ENCODE results near the gene NPIPB12.
"Not testable (repeated sequence)": the region's sequence is repeated elsewhere in the genome, so short reads cannot be mapped to it uniquely, and the experiment has no call there.

Gene NPIPB12

DNA sequence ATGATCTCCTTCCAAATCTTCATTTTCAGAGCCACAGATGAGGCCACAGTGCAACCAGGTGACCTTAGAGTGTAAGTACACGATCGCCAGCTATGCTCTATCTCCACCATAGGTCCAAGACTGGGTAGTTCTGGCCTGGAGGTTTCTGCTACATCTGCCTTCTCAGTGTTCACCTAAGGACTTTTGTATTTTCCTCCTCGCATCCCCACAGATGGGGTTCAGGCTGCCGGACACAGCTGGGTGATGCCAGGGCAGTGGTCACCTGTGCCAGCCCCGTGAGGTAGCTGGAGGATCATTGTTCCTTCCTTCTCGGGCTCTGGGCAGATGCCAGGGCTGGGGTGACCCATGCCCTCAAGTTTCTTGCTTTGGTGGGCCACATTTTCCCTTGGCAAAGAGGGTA lies at the start of gene NPIPB12:
NPIPB12 (minus strand) TSS at position 101 of the 400 bp plus-strand sequence.
- not testable (repeated sequence) for DNase-seq

DNA sequence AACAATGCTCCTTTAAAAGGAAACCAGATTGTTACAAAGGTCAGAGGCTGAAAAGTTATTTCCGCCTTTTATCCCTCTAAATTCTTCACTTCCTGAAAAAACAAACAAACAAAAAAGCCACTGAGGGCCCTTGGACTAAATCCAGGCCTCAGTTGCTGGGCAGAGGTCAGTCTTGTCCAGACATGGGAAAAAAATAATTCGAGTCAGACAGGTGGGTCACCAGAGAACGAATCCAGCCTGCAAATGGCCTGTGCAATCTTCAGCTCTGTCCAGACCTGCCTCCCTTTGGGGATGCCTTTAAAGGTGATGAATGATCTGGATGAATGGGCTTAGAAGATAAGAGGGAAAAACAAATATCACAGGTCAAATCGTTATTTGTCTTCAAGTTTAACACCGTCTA lies 15.3 kb upstream of the NPIPB12 start:
- DNase-seq: not testable (repeated sequence)

DNA sequence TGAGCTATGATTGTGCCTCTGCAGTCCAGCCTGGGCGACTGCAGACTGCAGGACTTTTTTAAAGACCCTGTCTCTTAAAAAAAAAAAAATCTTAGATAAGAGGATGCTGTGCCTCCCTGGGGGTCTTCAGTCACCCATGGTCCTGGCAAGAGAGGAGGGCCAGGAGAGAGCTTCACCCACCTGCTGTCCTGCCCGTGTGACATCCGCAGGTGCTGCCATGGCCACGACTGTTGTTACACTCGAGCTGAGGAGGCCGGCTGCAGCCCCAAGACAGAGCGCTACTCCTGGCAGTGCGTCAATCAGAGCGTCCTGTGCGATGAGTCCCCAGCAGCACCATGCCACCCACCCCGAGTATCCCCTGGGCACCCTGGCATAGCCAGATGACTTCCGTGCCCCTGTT lies 23.9 kb downstream of the NPIPB12 start:
- not testable (repeated sequence) for DNase-seq

DNA sequence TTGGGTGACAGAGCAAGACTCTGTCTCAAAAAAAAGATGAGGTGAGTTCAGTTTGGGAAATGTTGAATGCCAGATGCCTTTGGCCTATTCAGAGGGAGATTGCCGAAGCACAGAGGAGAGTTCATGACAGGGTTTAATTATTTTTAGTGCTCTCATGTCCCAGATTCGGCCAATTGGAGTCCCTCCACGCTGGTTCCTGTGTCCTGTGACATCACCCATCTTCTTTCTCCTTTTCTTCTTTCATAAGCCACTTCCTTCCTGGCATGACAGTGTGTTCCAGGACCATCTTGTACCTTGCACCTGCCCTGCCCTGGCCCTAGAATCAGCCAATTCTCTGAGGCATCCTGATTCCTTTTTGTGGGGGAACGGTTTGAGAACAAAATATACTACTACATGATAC lies 34.1 kb downstream of the NPIPB12 start:
- DNase-seq: not testable (repeated sequence)

DNA sequence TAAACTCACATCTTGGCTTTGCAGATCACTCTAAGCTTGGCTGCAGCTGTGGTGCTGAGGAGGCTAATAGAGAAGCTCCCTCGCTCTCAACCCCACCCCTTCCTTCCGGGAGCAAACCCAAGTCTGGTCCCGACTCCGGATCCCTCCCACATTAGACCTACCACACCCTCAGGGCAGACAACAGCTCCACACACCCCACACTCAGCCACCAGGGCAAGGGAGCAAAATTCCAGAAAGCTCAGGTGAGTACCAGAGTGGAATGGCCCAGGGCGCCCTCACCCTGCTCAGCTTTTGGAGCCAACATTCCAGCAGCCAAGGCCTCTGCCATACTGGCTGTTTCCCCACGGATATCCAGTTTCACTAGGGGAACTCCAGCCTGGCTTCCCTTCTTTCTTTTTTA lies 36.5 kb downstream of the NPIPB12 start:
- DNase-seq: not testable (repeated sequence)

DNA sequence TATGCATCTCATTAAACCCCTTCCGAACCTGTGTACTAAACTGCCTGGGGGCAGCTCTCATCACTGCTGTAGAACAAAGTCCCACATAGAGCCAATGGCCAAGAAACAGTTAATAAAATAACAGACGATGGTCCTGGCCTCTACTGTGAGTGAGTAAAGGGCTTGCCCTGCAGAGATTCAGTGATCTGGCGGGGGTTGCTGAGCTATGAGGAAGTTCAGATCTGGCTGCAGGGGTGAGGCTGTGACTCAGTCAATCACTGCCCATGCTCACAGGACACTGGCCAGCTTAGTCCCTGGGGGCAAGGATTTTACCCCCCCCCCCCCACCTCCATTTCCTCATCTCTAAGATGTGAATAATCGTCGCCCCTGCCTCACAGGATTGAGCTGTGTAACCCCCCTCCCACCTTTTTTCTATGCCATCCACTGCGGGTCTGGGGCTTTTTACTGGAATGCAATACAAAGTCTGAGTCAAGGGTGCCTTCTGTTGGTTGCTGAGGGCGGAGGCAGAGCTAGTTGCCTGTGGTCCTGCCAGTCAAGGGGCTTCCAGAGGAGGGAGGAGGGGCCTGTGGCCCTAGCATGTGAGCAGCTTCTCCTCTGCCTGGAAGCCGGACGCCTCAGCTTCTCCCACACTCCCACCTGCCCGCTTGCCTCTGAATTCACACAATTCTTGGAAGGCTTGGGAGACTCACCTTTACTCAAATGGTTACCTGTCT lies 38.4 kb downstream of the NPIPB12 start:
- not testable (repeated sequence) for DNase-seq

DNA sequence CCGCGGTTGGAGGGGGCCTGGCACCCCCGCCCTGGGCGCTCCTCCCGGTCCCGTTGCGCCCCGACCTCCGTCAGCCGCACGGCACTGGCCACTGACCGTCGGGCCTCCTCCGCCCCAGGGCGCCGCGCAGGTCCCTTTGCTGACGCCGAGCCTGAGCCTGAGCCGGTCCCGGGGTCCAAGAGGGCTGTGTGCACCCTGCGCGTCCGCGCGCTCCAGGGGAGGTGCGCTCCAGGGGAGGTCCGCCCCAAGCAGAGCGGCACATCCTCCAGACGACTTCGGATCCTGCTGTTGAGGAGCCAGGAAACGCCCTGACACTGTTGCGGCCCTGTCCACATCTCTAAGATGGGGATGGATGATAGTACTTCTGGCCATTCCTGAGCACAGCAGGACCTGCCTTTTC lies 39.3 kb downstream of the NPIPB12 start:
- DNase-seq: not testable (repeated sequence)

DNA sequence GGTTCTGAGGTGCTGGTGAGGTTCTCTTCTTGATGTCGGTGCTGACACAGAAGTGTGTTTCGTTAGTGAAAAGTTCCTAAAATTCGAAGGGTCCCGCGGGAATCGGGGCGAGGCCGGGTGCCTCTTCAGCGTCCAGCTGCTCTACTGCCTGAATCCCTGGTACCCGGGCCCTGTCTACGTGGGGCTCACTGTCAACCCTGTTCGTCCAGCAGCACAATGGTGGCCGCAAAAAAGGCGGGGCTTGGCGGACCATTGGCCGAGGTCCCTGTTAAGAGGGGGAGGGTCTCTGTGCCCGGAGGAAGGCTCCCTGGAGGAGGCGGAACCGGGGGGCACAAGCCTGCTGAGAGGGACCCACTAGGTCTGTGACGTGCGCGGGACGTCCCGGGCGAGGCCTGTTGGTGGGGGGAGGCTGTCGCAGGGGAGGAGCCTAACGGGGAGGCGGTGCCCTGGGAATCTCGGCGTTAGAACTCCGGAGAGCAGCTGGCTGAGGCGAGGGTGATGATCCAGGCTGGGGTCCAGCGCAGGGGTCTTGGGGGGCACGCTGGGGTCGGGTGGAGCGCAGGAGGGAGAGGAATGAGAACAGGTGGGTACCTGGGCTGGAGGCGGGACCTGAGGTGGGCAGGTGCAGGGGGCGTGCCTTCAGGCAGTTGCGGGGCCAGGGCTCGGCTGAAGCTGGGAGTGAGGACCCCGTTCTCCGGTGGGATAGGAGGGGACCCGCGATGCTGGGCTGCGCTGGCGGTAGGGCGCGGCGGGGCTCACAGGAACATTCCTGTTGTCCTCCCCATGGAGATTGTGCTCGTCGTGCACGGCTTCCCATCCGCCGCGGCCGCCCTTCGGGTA lies 40.0 kb downstream of the NPIPB12 start:
- DNase-seq: not testable (repeated sequence)

DNA sequence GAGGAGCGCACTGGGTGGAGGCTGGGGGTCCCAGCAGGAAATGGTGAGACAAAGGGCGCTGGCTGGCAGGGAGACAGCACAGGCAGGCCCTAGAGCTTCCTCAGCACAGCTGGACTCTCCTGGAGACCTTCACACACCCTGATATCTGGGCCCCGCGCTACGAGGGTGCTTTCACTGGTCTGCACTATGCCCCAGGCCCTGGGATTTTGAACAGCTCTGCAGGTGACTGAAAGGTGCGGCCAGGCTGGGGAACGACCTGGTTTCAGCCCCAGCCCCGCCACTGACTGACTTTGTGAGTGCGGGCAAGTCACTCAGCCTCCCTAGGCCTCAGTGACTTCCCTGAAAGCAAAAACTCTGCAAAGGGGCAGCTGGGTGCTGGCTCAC lies 45.6 kb downstream of the NPIPB12 start:
- not testable (repeated sequence) for DNase-seq

DNA sequence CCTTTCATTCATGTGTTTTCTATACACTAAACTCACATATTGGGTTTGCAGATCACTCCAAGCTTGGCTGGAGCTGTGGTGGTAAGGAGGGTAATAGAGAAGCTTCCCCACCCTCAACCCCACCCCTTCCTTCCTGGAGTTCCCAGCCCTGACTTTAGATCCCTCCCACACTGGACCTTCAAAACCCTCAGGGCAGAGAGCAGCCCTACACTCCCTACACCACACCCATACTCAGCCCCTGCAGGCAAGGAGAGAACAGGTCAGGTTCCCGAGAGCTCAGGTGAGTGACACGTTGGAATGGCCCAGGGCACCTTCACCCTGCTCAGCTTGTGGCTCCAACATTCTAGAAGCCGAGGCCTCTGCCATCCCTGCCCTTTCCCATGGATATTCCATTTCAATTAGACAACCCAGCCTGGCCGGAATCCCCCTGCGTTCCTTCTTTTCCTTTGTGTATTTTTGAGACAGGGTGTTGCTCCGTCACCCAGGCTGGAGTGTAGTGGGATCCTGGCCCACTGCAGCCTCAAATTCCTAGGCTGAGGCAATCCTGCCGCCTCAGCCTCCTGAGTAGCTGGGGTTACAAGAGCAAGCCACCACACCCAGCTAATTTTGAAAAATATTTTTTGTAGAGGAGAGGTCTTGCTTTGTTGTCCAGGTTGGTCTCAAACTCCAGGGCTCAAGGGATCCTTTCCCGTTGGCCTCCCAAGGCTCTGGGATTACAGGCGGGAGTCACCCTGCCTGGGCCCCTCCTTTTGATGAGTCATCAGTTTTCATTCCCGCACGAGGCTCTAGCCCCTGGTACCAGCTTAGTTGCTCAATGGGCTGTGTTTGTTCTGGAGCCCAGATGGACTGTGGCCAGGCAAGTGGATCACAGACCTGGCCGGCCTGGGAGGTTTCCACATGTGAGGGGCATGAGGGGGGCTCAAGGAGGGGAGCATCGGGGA lies 46.2 kb downstream of the NPIPB12 start, which contains the start of gene SULT1A4:
SULT1A4 (plus strand) TSS at position 208 of the 941 bp plus-strand sequence. CDS start 1,473 bp downstream, outside the sequence.
- not testable (repeated sequence) for DNase-seq

DNA sequence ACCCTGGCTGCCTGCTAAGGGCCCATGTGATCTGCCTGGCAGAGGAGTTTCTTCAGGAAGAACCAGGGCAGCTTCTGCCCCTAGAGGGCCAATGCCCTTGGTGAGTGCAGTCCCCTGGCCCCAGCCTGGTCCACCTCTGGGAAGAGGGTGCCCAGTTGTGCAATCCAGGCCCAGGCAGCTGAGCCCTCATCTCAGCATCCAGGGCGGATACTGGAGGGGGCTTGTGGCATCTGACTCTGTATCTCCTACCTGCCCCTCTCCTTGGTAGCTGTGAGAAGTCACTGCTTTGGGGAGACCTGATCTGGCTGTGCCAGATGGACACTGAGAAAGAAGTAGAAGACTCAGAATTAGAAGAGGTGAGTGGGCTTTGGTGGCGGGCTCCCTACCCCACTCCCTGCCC lies 48.5 kb downstream of the NPIPB12 start:
- not testable (repeated sequence) for DNase-seq

DNA sequence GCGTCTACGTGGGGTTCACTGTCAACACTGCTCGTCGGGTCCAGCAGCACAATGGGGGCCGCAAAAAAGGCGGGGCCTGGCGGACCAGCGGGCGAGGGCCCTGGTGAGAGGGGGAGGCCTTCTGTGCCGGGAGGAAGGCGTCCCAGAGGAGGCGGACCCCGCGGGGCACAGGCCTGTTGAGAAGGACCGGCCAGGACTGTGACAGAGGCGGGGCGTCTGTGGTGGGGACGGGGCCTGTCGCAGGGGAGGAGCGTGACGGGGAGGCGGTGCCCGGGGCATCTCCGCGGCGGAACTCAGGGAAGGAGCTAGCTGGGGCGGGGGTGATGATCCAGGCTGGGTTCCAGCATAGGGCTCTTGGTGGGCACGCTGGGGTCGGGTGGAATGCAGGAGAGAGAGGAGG lies 51.4 kb downstream of the NPIPB12 start:
- not testable (repeated sequence) for DNase-seq

DNA sequence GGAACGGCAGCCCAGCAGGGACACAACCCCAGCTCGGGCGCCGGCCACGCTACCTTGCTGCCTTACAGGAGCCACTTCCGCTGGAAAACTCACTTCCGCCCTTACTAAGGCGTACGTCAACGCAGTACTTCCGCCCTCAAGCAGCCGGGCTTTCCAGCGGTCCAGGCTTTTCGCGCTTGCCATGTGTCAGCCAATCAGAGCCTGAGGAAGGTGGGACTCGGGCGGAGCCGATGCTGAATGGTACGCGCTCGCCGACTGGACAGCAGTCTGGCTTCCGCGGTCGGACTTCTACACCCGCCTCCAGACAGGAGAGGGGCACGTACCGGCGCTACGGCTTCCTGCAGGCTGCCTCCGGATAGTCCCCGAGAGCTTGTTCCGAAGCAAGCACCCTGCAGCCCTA lies 51.9 kb downstream of the NPIPB12 start, which contains the start of the genes BOLA2 and SLX1B:
BOLA2 (minus strand) TSS at position 83 of the 400 bp plus-strand sequence. CDS start 98 bp downstream, outside the sequence.
SLX1B (plus strand) TSS at position 265 of the 400 bp plus-strand sequence.
- not testable (repeated sequence) for DNase-seq

DNA sequence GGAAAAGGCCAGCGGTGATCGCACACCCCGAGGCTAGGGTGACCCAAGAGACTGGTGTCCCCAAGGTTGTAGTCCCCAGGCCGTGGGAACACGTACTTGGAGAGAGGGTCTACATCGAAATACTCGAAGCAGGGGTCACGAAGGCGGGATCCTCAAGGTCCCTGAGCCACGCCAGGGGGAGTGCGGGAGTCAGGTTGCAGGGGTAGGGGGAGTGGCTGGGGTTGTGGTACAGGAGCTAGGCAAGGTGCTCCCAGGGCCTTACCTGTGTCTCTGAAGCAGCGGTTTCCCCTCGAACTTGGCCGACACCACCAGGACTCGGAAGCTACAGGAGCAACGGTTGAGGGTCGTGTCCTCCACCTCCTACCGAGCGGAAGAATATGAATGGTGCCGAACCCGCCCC lies 52.5 kb downstream of the NPIPB12 start:
- DNase-seq: not testable (repeated sequence)
